Measurements from ENCODE around the gene CDK19. TPM values are rescaled to one million over a fixed set of nuclear protein-coding genes. Genes with fewer than 3 reads are reported as not detected.

The CDK19 gene
- total RNA-seq, 1 experiment from 2014 or later: 11.7 TPM

DNA sequence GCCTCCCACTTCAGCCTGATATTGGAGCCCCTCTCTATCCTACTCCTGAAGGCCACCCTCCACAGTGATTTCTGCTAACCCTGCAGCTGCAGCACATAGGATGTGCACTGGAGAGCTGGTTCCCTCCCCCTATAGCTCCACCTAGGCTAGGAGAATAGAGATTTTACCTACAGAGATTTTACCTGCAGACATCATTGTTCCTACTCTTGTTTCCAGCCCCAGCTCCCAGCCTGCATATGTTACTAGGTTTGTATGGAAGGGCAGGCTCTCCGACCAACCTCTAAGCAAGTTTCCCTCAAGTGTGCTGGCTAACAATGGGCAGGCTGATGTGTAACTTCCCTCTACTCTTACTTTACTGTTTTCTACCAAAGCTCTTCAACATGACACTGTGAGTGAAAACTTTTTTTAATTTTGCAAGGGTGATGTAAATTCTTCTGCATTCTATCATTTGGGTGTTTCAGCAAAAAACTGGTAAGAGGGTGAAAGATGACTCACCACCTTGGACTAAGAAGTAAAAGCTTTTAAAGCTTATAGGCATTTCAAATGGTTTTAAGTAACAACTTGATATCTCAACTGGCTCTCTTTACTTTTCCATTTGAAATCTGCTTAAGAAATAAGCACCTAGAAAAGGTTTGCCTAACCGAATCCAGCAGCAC lies 106.8 kb downstream of the CDK19 start (continued):
- TF ChIP-seq, protein P1, sequence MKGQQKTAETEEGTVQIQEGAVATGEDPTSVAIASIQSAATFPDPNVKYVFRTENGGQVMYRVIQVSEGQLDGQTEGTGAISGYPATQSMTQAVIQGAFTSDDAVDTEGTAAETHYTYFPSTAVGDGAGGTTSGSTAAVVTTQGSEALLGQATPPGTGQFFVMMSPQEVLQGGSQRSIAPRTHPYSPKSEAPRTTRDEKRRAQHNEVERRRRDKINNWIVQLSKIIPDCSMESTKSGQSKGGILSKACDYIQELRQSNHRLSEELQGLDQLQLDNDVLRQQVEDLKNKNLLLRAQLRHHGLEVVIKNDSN (CRISPR knock-in tag; IDR thresholded peaks at IDR 0.05): no peak
- no peak for TF ChIP-seq GABPB1 (CRISPR knock-in tag; IDR thresholded peaks at IDR 0.05)
- TF ChIP-seq, protein P2, sequence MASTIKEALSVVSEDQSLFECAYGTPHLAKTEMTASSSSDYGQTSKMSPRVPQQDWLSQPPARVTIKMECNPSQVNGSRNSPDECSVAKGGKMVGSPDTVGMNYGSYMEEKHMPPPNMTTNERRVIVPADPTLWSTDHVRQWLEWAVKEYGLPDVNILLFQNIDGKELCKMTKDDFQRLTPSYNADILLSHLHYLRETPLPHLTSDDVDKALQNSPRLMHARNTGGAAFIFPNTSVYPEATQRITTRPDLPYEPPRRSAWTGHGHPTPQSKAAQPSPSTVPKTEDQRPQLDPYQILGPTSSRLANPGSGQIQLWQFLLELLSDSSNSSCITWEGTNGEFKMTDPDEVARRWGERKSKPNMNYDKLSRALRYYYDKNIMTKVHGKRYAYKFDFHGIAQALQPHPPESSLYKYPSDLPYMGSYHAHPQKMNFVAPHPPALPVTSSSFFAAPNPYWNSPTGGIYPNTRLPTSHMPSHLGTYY (CRISPR knock-in tag; IDR thresholded peaks at IDR 0.05): no peak
- TF ChIP-seq ZNF423 (CRISPR knock-in tag; IDR thresholded peaks at IDR 0.05): no peak
- TF ChIP-seq ETV6 (CRISPR knock-in tag; IDR thresholded peaks at IDR 0.05): no peak
- TF ChIP-seq, protein P3, sequence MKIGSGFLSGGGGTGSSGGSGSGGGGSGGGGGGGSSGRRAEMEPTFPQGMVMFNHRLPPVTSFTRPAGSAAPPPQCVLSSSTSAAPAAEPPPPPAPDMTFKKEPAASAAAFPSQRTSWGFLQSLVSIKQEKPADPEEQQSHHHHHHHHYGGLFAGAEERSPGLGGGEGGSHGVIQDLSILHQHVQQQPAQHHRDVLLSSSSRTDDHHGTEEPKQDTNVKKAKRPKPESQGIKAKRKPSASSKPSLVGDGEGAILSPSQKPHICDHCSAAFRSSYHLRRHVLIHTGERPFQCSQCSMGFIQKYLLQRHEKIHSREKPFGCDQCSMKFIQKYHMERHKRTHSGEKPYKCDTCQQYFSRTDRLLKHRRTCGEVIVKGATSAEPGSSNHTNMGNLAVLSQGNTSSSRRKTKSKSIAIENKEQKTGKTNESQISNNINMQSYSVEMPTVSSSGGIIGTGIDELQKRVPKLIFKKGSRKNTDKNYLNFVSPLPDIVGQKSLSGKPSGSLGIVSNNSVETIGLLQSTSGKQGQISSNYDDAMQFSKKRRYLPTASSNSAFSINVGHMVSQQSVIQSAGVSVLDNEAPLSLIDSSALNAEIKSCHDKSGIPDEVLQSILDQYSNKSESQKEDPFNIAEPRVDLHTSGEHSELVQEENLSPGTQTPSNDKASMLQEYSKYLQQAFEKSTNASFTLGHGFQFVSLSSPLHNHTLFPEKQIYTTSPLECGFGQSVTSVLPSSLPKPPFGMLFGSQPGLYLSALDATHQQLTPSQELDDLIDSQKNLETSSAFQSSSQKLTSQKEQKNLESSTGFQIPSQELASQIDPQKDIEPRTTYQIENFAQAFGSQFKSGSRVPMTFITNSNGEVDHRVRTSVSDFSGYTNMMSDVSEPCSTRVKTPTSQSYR (CRISPR knock-in tag; IDR thresholded peaks at IDR 0.05): no peak

DNA sequence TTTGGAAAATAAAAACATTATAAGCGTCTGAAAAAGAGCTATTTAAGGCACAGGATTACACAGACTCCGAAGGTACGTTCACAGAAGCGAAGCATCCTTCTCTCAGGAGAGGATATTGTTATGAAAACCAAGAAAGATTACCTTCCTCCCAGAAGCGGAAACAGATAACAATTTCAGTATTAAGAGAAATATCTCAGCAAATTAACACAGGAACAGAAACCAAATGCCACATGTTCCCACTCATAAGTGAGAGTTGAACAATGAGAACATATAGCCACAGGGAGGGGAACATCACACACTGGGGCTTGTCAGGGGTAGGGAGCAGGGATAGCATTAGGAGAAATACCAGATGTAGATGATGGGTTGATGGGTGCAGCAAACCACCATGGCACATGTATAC lies 109.7 kb downstream of the CDK19 start:
- ATAC-seq (no peak), DNase-seq (ENCODE audit: low spot score) (no peak)
- H3K36me3 Mint-ChIP-seq: no peaks in the 10 kb centered on the region
- H3K27ac Mint-ChIP-seq: no peak overlapping the region
- ChIA-PET POLR2A (no interaction called here), CTCF (no interaction called here)
- no peaks in the 10 kb centered on the region for H3K9me3 Mint-ChIP-seq
- peaks cover 18% of the 10 kb centered on the region for H3K4me1 Mint-ChIP-seq
- no peak overlapping the region for H3K4me3 Mint-ChIP-seq
- H3K27me3 Mint-ChIP-seq (ENCODE audit: low read depth): no peaks in the 10 kb centered on the region
- TF ChIP-seq, protein P4, sequence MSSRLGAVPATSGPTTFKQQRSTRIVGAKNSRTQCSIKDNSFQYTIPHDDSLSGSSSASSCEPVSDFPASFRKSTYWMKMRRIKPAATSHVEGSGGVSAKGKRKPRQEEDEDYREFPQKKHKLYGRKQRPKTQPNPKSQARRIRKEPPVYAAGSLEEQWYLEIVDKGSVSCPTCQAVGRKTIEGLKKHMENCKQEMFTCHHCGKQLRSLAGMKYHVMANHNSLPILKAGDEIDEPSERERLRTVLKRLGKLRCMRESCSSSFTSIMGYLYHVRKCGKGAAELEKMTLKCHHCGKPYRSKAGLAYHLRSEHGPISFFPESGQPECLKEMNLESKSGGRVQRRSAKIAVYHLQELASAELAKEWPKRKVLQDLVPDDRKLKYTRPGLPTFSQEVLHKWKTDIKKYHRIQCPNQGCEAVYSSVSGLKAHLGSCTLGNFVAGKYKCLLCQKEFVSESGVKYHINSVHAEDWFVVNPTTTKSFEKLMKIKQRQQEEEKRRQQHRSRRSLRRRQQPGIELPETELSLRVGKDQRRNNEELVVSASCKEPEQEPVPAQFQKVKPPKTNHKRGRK (CRISPR knock-in tag; IDR thresholded peaks at IDR 0.05; ENCODE audit: borderline replicate concordance): no peak
- TF ChIP-seq, protein P5, sequence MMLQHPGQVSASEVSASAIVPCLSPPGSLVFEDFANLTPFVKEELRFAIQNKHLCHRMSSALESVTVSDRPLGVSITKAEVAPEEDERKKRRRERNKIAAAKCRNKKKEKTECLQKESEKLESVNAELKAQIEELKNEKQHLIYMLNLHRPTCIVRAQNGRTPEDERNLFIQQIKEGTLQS (CRISPR knock-in tag; conservative IDR thresholded peaks at IDR 0.05): no peak
- TF ChIP-seq TP53 (CRISPR knock-in tag; IDR thresholded peaks at IDR 0.05) (no peak), ZNF232 (CRISPR knock-in tag; IDR thresholded peaks at IDR 0.05) (no peak), TCF7 (CRISPR knock-in tag; IDR thresholded peaks at IDR 0.05; ENCODE audit: low read depth) (no peak)
- TF ChIP-seq, protein P6, sequence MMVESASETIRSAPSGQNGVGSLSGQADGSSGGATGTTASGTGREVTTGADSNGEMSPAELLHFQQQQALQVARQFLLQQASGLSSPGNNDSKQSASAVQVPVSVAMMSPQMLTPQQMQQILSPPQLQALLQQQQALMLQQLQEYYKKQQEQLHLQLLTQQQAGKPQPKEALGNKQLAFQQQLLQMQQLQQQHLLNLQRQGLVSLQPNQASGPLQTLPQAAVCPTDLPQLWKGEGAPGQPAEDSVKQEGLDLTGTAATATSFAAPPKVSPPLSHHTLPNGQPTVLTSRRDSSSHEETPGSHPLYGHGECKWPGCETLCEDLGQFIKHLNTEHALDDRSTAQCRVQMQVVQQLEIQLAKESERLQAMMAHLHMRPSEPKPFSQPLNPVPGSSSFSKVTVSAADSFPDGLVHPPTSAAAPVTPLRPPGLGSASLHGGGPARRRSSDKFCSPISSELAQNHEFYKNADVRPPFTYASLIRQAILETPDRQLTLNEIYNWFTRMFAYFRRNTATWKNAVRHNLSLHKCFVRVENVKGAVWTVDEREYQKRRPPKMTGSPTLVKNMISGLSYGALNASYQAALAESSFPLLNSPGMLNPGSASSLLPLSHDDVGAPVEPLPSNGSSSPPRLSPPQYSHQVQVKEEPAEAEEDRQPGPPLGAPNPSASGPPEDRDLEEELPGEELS (CRISPR knock-in tag; IDR thresholded peaks at IDR 0.05): no peak
- TF ChIP-seq, protein P7, sequence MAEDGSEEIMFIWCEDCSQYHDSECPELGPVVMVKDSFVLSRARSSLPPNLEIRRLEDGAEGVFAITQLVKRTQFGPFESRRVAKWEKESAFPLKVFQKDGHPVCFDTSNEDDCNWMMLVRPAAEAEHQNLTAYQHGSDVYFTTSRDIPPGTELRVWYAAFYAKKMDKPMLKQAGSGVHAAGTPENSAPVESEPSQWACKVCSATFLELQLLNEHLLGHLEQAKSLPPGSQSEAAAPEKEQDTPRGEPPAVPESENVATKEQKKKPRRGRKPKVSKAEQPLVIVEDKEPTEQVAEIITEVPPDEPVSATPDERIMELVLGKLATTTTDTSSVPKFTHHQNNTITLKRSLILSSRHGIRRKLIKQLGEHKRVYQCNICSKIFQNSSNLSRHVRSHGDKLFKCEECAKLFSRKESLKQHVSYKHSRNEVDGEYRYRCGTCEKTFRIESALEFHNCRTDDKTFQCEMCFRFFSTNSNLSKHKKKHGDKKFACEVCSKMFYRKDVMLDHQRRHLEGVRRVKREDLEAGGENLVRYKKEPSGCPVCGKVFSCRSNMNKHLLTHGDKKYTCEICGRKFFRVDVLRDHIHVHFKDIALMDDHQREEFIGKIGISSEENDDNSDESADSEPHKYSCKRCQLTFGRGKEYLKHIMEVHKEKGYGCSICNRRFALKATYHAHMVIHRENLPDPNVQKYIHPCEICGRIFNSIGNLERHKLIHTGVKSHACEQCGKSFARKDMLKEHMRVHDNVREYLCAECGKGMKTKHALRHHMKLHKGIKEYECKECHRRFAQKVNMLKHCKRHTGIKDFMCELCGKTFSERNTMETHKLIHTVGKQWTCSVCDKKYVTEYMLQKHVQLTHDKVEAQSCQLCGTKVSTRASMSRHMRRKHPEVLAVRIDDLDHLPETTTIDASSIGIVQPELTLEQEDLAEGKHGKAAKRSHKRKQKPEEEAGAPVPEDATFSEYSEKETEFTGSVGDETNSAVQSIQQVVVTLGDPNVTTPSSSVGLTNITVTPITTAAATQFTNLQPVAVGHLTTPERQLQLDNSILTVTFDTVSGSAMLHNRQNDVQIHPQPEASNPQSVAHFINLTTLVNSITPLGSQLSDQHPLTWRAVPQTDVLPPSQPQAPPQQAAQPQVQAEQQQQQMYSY (CRISPR knock-in tag; IDR thresholded peaks at IDR 0.05): no peak
- TF ChIP-seq, protein P3 (CRISPR knock-in tag; IDR thresholded peaks at IDR 0.05): no peak
- TF ChIP-seq, protein P8, sequence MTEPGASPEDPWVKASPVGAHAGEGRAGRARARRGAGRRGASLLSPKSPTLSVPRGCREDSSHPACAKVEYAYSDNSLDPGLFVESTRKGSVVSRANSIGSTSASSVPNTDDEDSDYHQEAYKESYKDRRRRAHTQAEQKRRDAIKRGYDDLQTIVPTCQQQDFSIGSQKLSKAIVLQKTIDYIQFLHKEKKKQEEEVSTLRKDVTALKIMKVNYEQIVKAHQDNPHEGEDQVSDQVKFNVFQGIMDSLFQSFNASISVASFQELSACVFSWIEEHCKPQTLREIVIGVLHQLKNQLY (CRISPR knock-in tag; IDR thresholded peaks at IDR 0.05): no peak
- TF ChIP-seq, protein P9, sequence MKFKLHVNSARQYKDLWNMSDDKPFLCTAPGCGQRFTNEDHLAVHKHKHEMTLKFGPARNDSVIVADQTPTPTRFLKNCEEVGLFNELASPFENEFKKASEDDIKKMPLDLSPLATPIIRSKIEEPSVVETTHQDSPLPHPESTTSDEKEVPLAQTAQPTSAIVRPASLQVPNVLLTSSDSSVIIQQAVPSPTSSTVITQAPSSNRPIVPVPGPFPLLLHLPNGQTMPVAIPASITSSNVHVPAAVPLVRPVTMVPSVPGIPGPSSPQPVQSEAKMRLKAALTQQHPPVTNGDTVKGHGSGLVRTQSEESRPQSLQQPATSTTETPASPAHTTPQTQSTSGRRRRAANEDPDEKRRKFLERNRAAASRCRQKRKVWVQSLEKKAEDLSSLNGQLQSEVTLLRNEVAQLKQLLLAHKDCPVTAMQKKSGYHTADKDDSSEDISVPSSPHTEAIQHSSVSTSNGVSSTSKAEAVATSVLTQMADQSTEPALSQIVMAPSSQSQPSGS (CRISPR knock-in tag; IDR thresholded peaks at IDR 0.05; ENCODE audit: borderline replicate concordance, low read depth): no peak
- TF ChIP-seq, protein P10, sequence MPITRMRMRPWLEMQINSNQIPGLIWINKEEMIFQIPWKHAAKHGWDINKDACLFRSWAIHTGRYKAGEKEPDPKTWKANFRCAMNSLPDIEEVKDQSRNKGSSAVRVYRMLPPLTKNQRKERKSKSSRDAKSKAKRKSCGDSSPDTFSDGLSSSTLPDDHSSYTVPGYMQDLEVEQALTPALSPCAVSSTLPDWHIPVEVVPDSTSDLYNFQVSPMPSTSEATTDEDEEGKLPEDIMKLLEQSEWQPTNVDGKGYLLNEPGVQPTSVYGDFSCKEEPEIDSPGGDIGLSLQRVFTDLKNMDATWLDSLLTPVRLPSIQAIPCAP (CRISPR knock-in tag; IDR thresholded peaks at IDR 0.05): no peak

Data from WTC11 (cell line).